Measurements from ENCODE around the gene DBNDD2.

DBNDD2 gene

DNA sequence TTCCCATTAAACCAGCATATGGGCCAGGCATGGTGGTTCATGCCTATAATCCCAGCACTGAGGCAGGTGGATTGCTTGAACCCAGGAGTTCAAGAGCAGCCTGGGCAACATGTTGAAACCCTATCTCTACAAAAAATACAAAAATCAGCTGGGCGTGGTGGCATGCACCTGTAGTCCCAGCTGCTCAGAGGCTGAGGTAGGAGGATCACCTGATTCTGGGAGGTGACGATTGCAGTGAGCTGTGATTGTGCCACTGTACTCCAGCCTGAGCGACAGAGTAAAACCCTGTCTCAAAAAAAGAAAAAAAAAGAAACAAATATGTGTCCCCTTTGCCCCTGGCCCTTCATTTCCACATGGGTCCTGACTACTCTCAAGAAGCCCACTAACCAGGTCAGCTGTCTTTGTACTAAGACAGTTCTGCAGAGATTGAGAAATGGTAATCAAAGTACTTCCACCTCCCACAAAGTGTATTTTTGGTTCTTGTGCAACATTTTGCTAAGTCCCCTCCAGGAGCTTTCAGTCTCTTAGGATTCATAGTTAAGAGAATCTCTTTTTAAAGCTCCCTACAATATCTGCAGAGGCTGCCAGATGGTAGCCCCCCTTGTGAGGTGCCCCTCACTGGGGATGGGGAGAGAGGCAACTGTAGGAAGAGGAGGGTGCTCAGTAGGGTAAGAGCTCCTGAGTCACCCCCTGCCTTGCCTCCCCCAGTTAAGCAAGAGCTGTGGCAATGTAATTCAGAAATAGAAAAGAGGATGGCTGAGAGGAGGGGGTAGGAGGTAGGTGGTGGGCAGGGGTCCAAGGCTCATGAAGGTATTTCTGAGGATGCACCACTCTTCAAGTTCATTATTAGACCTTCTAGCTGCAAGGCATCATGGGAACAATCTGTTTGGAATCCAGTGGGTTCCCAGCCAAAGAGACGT lies 44.9 kb downstream of the DBNDD2 start:
- DNase-seq = no peak

DNA sequence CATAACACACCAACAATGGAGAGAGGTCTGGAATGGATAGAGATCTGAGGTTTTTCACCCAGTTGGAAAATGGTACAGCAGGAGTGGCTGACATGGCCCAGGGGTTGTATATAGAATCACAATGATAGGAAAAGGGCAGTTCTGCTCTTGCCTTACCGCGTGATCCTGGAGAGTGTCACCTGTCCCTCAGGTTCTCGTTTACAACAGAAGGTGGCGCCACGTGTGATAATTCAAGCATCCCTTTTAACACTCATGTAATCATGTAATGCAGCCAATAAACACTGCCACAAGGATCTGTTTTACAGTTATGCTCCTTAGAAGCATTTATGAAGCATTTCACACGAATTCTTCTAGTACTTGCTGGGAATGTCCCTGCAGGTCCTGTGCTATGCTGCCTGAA lies 48.5 kb downstream of the DBNDD2 start:
- DNase-seq = no peak

DNA sequence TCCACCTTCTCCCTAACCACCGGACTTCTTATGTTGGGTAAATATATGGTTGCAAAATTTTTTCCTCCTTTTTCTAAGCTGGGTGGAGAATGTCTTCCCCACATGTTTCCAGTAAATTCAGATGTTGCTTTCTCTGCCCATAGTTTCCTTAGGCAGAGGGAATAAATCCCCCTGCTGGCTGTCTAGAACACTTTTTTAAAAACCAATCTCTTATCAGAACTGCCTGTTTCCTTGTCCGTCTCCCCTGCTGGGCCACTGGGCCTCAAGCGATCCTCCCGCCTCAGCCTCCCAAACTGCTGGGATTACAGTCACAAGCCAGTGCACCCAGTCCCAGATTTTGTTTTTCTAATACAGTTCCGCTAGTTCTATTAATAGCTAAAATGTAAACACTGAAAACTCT lies 51.5 kb downstream of the DBNDD2 start:
- DNase-seq = no peak
